Suprapubic skin (tissue), 4 donors: Measurements from ENCODE around the gene DERL3. TPM values are rescaled to one million over a fixed set of nuclear protein-coding genes. Genes with fewer than 3 reads are reported as not detected.

Source experiments
- DNase-seq, 2 donors: peaks; one replicate each; pipeline ENCODE4 v3.0.0-alpha.2; 2019; ENCODE audit warnings: low spot score in 2 of 2
- H3K27ac ChIP-seq: fragments of 200-600 bp; sonication (generic); one replicate; pipeline ENCODE4 v1.5.1; 2019
- H3K27me3 ChIP-seq: fragments of 200-600 bp; sonication (generic); one replicate; pipeline ENCODE4 v1.5.1; 2019
- H3K36me3 ChIP-seq: fragments of 200-600 bp; sonication (generic); one replicate; pipeline ENCODE4 v1.5.1; 2019
- H3K4me1 ChIP-seq: fragments of 200-600 bp; sonication (generic); one replicate; pipeline ENCODE4 v1.5.1; 2019
- H3K4me3 ChIP-seq: fragments of 200-600 bp; sonication (generic); one replicate; pipeline ENCODE4 v1.5.1; 2019; ENCODE audit warnings: mild to moderate bottlenecking
- H3K9me3 ChIP-seq: fragments of 200-600 bp; sonication (generic); one replicate; pipeline ENCODE4 v1.5.1; 2019
- CTCF ChIP-seq, 2 donors: fragments of 200-600 bp in 1 of 2; fragments of 450-650 bp in 1 of 2; sonication (generic) in 1 of 2; IDR thresholded peaks; one replicate each; pipeline ENCODE4 v1.5.1; 2016 to 2019; ENCODE audit warnings: antibody characterized with exemption in 2 of 2, mild to moderate bottlenecking in 1 of 2, moderate library complexity in 1 of 2
- EP300 ChIP-seq: sonication (generic); formaldehyde crosslinking; IDR thresholded peaks from one replicate; pipeline ENCODE4 v1.6.1; 2017; ENCODE audit warnings: antibody characterized with exemption
- POLR2A ChIP-seq, 2 donors: fragments of 450-650 bp; IDR thresholded peaks; one replicate each; pipeline ENCODE4 v1.6.1; 2017; ENCODE audit warnings: antibody characterized with exemption in 2 of 2, mild to moderate bottlenecking in 2 of 2, moderate library complexity in 2 of 2
- POLR2AphosphoS5 ChIP-seq, 3 donors: sonication (generic); formaldehyde crosslinking; IDR thresholded peaks; one replicate each; pipeline ENCODE4 v1.6.1; 2017; ENCODE audit warnings: antibody characterized with exemption in 3 of 3
- WGBS: methylation state at CpG from one replicate; pipeline ENCODE4 v1.1.5; 2018; 5-methylcytosine and 5-hydroxymethylcytosine counted together
- total RNA-seq, 4 donors: library from RNA; depleted of rRNA; stranded (reverse); fragments of >200 nt; gene quantifications; one replicate each; pipeline ENCODE4 v1.1.0, GENCODE V29; 2016

DERL3 gene
- total RNA-seq, 4 donors from 2014 or later = 0.34 to 0.94 (median 0.56) TPM; not detected in 1

- no peaks in the 10 kb centered on the region for H3K9me3 ChIP-seq
- no peak for DNase-seq
- H3K4me3 ChIP-seq = no peak overlapping the region
- no peaks in the 10 kb centered on the region for H3K27me3 ChIP-seq
- WGBS = 93% methylated on average over 8 of the region's 8 CpGs
- H3K36me3 ChIP-seq = peaks cover 91% of the 10 kb centered on the region
- TF ChIP-seq POLR2AphosphoS5 (IDR thresholded peaks at IDR 0.05) (no peak), CTCF (IDR thresholded peaks at IDR 0.05) (no peak), EP300 (no peak), POLR2A (IDR thresholded peaks at IDR 0.05) (no peak)
- no peaks in the 10 kb centered on the region for H3K4me1 ChIP-seq
- no peak overlapping the region for H3K27ac ChIP-seq
These were observed 36.9 kb downstream of the DERL3 start for GRCh38 chr22:23801886-23802377.

GRCh38 chr22:23801238-23801821 is 37.5 kb downstream of the DERL3 start:
- TF ChIP-seq EP300 (no peak), CTCF (IDR thresholded peaks at IDR 0.05) (no peak), POLR2A (IDR thresholded peaks at IDR 0.05) (no peak), POLR2AphosphoS5 (IDR thresholded peaks at IDR 0.05) (no peak)
- H3K36me3 ChIP-seq = peaks cover 89% of the 10 kb centered on the region
- no peaks in the 10 kb centered on the region for H3K4me1 ChIP-seq
- 91% methylated on average over 11 of the region's 11 CpGs for WGBS
- H3K27me3 ChIP-seq = no peaks in the 10 kb centered on the region
- DNase-seq = no peak
- no peaks in the 10 kb centered on the region for H3K9me3 ChIP-seq
- H3K4me3 ChIP-seq = no peak overlapping the region
- H3K27ac ChIP-seq = no peak overlapping the region

- 94% methylated on average over 17 of the region's 18 CpGs for WGBS
- no peak overlapping the region for H3K27ac ChIP-seq
- H3K9me3 ChIP-seq = no peaks in the 10 kb centered on the region
- TF ChIP-seq POLR2AphosphoS5 (IDR thresholded peaks at IDR 0.05) (no peak), POLR2A (IDR thresholded peaks at IDR 0.05) (no peak), EP300 (no peak), CTCF (IDR thresholded peaks at IDR 0.05) (no peak)
- no peaks in the 10 kb centered on the region for H3K27me3 ChIP-seq
- H3K4me1 ChIP-seq = no peaks in the 10 kb centered on the region
- H3K4me3 ChIP-seq = no peak overlapping the region
- H3K36me3 ChIP-seq = peaks cover 89% of the 10 kb centered on the region
- DNase-seq = no peak
These were observed 38.2 kb downstream of the DERL3 start for GRCh38 chr22:23800297-23801237.

- peaks cover 13% of the 10 kb centered on the region for H3K4me1 ChIP-seq
- TF ChIP-seq POLR2AphosphoS5 (IDR thresholded peaks at IDR 0.05) (no peak), POLR2A (IDR thresholded peaks at IDR 0.05) (no peak), CTCF (IDR thresholded peaks at IDR 0.05) (no peak)
- H3K9me3 ChIP-seq = no peaks in the 10 kb centered on the region
- no peak for DNase-seq
- H3K27me3 ChIP-seq = no peaks in the 10 kb centered on the region
- 53% methylated on average over 5 of the region's 5 CpGs for WGBS
- no peak overlapping the region for H3K27ac ChIP-seq
- H3K4me3 ChIP-seq = no peak overlapping the region
- H3K36me3 ChIP-seq = peaks cover 86% of the 10 kb centered on the region
These were observed 42.3 kb downstream of the DERL3 start for GRCh38 chr22:23796461-23796860.

- no peak for DNase-seq
- no peak overlapping the region for H3K4me3 ChIP-seq
- H3K27me3 ChIP-seq = no peaks in the 10 kb centered on the region
- TF ChIP-seq CTCF (IDR thresholded peaks at IDR 0.05) (no peak), EP300 (no peak), POLR2AphosphoS5 (IDR thresholded peaks at IDR 0.05) (no peak), POLR2A (IDR thresholded peaks at IDR 0.05) (no peak)
- WGBS = 94% methylated on average over 8 of the region's 8 CpGs
- peaks cover 43% of the 10 kb centered on the region for H3K4me1 ChIP-seq
- no peaks in the 10 kb centered on the region for H3K9me3 ChIP-seq
- H3K27ac ChIP-seq = no peak overlapping the region
- peaks cover 58% of the 10 kb centered on the region for H3K36me3 ChIP-seq
These were observed 45.5 kb downstream of the DERL3 start for GRCh38 chr22:23793326-23793725.
